Esophagus muscularis mucosa (tissue), 3 donors: ENCODE results near the gene ATAD1.
"Not testable (repeated sequence)": the region's sequence is repeated elsewhere in the genome, so short reads cannot be mapped to it uniquely, and the experiment has no call there.

Experiments
- EP300 ChIP-seq: sonication (generic); formaldehyde crosslinking; IDR thresholded peaks from one replicate; pipeline ENCODE4 v1.6.1; 2017; ENCODE audit warnings: antibody characterized with exemption
- TF ChIP-seq, protein P1 (sequence below), 3 experiments: fragments of 200-600 bp in 2 of 3; fragments of 450-650 bp in 1 of 3; sonication (generic) in 2 of 3; IDR thresholded peaks; one replicate each; pipeline ENCODE4 v1.5.1; 2017 to 2019; ENCODE audit warnings: antibody characterized with exemption in 3 of 3, mild to moderate bottlenecking in 2 of 3, moderate library complexity in 1 of 3

DNA sequence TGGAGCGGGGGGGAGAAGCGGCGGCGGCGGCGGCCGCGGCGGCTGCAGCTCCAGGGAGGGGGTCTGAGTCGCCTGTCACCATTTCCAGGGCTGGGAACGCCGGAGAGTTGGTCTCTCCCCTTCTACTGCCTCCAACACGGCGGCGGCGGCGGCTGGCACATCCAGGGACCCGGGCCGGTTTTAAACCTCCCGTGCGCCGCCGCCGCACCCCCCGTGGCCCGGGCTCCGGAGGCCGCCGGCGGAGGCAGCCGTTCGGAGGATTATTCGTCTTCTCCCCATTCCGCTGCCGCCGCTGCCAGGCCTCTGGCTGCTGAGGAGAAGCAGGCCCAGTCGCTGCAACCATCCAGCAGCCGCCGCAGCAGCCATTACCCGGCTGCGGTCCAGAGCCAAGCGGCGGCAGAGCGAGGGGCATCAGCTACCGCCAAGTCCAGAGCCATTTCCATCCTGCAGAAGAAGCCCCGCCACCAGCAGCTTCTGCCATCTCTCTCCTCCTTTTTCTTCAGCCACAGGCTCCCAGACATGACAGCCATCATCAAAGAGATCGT, 46.0 kb upstream of the ATAD1 start:
- TF ChIP-seq, protein P1, sequence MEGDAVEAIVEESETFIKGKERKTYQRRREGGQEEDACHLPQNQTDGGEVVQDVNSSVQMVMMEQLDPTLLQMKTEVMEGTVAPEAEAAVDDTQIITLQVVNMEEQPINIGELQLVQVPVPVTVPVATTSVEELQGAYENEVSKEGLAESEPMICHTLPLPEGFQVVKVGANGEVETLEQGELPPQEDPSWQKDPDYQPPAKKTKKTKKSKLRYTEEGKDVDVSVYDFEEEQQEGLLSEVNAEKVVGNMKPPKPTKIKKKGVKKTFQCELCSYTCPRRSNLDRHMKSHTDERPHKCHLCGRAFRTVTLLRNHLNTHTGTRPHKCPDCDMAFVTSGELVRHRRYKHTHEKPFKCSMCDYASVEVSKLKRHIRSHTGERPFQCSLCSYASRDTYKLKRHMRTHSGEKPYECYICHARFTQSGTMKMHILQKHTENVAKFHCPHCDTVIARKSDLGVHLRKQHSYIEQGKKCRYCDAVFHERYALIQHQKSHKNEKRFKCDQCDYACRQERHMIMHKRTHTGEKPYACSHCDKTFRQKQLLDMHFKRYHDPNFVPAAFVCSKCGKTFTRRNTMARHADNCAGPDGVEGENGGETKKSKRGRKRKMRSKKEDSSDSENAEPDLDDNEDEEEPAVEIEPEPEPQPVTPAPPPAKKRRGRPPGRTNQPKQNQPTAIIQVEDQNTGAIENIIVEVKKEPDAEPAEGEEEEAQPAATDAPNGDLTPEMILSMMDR (IDR thresholded peaks at IDR 0.05) = not testable (repeated sequence)
- not testable (repeated sequence) for TF ChIP-seq EP300
